Measurements from ENCODE around the gene IZUMO1R. TPM values are rescaled to one million over a fixed set of nuclear protein-coding genes. Genes with fewer than 3 reads are reported as not detected.

IZUMO1R gene
- total and polyA plus RNA-seq, 2 donors (not counting 1 experiment from before 2014, with no cell fraction given): not detected

DNA sequence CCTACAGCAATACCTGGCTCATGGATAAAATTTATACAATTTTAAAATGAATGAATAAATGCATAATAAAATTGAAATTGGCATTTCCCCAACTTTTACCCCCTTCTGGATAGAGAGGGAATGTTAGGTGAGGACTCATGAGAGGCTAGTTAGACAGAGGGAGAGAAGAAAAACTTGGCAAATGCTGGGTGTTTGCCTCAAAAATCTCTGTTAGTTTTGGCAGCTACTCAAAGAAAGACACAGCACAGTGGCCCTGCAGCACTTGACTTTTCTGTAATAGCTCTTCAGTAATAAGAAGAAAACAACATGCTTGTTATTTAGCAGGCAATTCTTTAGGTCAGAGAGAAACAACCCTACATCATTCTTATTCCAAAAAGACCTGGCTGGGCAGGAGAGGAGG lies 20.7 kb upstream of the IZUMO1R start:
- CTCF ChIA-PET: no interaction called here

DNA sequence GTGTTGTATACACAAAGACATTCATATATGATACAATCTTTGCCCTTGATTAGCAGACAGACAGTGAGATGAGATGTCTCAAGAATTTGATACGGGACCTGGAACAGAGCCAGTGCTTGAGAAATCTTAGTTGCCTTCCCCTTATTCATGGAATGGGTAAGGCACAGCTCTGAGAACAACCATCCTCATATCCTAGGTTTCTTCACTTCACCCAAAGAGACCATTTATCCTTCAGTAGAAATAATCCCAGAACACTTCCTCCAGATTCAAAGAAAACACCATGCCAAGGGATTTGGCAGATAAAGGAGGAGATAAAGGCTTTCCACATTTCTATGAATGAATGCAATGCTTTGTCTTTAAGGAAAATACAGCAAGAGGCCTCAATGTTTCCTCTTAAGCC lies 8.8 kb upstream of the IZUMO1R start:
- Mint-ChIP-seq H3K9me3 (ENCODE audit: insufficient read depth) (no peaks in the 10 kb centered on the region), H3K27me3 (no peaks in the 10 kb centered on the region), H3K27ac (no peak overlapping the region), H3K4me3 (no peak overlapping the region), H3K4me1 (no peaks in the 10 kb centered on the region)
- POLR2A ChIA-PET: no interaction called here
- H3K4me3 ChIP-seq (ENCODE audit: control extremely low read depth in 1 of 5, extremely low read depth in 1 of 5, insufficient read depth in 1 of 5, low read depth in 2 of 5, low read length in 4 of 5): no peak overlapping the region
- no peak overlapping the region for H3K9ac ChIP-seq (ENCODE audit: low read length)
- DNase-seq (no peak), ATAC-seq (ENCODE audit: low read depth) (no peak)
- H3K36me3 ChIP-seq (replicated peaks in 1 of 2; ENCODE audit: control extremely low read depth in 1 of 2, control insufficient read depth in 1 of 2, extremely low read depth in 1 of 2, insufficient read depth in 2 of 2, low read length in 1 of 2): no peaks in the 10 kb centered on the region
- H3K27ac ChIP-seq (ENCODE audit: low read length in 2 of 2): no peak overlapping the region
- TF ChIP-seq, protein P1, sequence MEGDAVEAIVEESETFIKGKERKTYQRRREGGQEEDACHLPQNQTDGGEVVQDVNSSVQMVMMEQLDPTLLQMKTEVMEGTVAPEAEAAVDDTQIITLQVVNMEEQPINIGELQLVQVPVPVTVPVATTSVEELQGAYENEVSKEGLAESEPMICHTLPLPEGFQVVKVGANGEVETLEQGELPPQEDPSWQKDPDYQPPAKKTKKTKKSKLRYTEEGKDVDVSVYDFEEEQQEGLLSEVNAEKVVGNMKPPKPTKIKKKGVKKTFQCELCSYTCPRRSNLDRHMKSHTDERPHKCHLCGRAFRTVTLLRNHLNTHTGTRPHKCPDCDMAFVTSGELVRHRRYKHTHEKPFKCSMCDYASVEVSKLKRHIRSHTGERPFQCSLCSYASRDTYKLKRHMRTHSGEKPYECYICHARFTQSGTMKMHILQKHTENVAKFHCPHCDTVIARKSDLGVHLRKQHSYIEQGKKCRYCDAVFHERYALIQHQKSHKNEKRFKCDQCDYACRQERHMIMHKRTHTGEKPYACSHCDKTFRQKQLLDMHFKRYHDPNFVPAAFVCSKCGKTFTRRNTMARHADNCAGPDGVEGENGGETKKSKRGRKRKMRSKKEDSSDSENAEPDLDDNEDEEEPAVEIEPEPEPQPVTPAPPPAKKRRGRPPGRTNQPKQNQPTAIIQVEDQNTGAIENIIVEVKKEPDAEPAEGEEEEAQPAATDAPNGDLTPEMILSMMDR (IDR thresholded peaks at IDR 0.05): no peak
- TF ChIP-seq EZH2 (IDR thresholded peaks at IDR 0.05; ENCODE audit: borderline replicate concordance, insufficient read depth, low read depth, low read length, poor library complexity, severe bottlenecking): no peak
- H4K20me1 ChIP-seq (ENCODE audit: control insufficient read depth, insufficient read depth, low read length, poor library complexity, severe bottlenecking): no peaks in the 10 kb centered on the region
- no peaks in the 10 kb centered on the region for H3K4me1 ChIP-seq (ENCODE audit: control insufficient read depth in 2 of 2, insufficient read depth in 2 of 2, low read length in 2 of 2)
- H3K79me2 ChIP-seq (ENCODE audit: control insufficient read depth, insufficient read depth, low read length): no peaks in the 10 kb centered on the region
- no peak overlapping the region for H3K4me2 ChIP-seq (replicated peaks; ENCODE audit: low read depth, low read length, poor library complexity, severe bottlenecking)
- CTCF ChIA-PET: no interaction called here
- intact Hi-C loops (cut with micrococcal nuclease): no loop called here
- no peaks in the 10 kb centered on the region for H3K27me3 ChIP-seq (replicated peaks in 1 of 4; ENCODE audit: control extremely low read depth in 1 of 4, control insufficient read depth in 3 of 4, insufficient read depth in 4 of 4, low read length in 3 of 4)
- WGBS (ENCODE audit: insufficient coverage): no CpG with 5 or more reads among the region's 1 CpG
- H3K9me3 ChIP-seq (ENCODE audit: control extremely low read depth in 1 of 3, control insufficient read depth in 2 of 3, insufficient read depth in 1 of 3, low read length in 2 of 3): no peaks in the 10 kb centered on the region
- H2AFZ ChIP-seq (ENCODE audit: insufficient read depth, low read depth, low read length, poor library complexity, severe bottlenecking): no peak overlapping the region

More for the DNA sequence above, 20.7 kb upstream of the IZUMO1R start:
- intact Hi-C loops (cut with micrococcal nuclease): no loop called here
- Mint-ChIP-seq H3K4me1 (no peaks in the 10 kb centered on the region), H3K27ac (no peak overlapping the region), H3K27me3 (peaks cover 3% of the 10 kb centered on the region), H3K9me3 (ENCODE audit: insufficient read depth) (no peaks in the 10 kb centered on the region), H3K4me3 (no peak overlapping the region)
- Histone ChIP-seq H3K9ac (ENCODE audit: low read length) (no peak overlapping the region), H3K27me3 (replicated peaks in 1 of 4; ENCODE audit: control extremely low read depth in 1 of 4, control insufficient read depth in 3 of 4, insufficient read depth in 4 of 4, low read length in 3 of 4) (no peaks in the 10 kb centered on the region), H3K4me1 (ENCODE audit: control insufficient read depth in 2 of 2, insufficient read depth in 2 of 2, low read length in 2 of 2) (no peaks in the 10 kb centered on the region), H4K20me1 (ENCODE audit: control insufficient read depth, insufficient read depth, low read length, poor library complexity, severe bottlenecking) (no peaks in the 10 kb centered on the region), H3K27ac (ENCODE audit: low read length in 2 of 2) (no peak overlapping the region), H3K9me3 (ENCODE audit: control extremely low read depth in 1 of 3, control insufficient read depth in 2 of 3, insufficient read depth in 1 of 3, low read length in 2 of 3) (no peaks in the 10 kb centered on the region), H3K79me2 (ENCODE audit: control insufficient read depth, insufficient read depth, low read length) (no peaks in the 10 kb centered on the region), H3K4me2 (replicated peaks; ENCODE audit: low read depth, low read length, poor library complexity, severe bottlenecking) (no peak overlapping the region), H2AFZ (ENCODE audit: insufficient read depth, low read depth, low read length, poor library complexity, severe bottlenecking) (no peak overlapping the region), H3K36me3 (replicated peaks in 1 of 2; ENCODE audit: control extremely low read depth in 1 of 2, control insufficient read depth in 1 of 2, extremely low read depth in 1 of 2, insufficient read depth in 2 of 2, low read length in 1 of 2) (no peaks in the 10 kb centered on the region), H3K4me3 (ENCODE audit: control extremely low read depth in 1 of 5, extremely low read depth in 1 of 5, insufficient read depth in 1 of 5, low read depth in 2 of 5, low read length in 4 of 5) (no peak overlapping the region)
- DNase-seq (no peak), ATAC-seq (ENCODE audit: low read depth) (no peak)
- POLR2A ChIA-PET: no interaction called here
- TF ChIP-seq, protein P1 (IDR thresholded peaks at IDR 0.05): no peak
- TF ChIP-seq EZH2 (IDR thresholded peaks at IDR 0.05; ENCODE audit: borderline replicate concordance, insufficient read depth, low read depth, low read length, poor library complexity, severe bottlenecking): no peak

Measured in B cell (primary cell).